Mesenchymal stem cell (in vitro differentiated cells and primary cell): Measurements from ENCODE around the gene LIM2.

Source experiments
- DNase-seq: peaks from one replicate; pipeline ENCODE4 v3.0.0-alpha.2; 2013
- H2AFZ ChIP-seq: one replicate; pipeline ENCODE4 v1.6.1; 2013; ENCODE audit warnings: low read depth, mild to moderate bottlenecking, control low read depth, inconsistent platforms, low read length, moderate library complexity
- H2AK5ac ChIP-seq: 2 replicates; pipeline ENCODE4 v1.6.1; 2013; ENCODE audit warnings: low read length, moderate library complexity, mild to moderate bottlenecking, inconsistent platforms; ENCODE audit not compliant: severe bottlenecking
- H2BK120ac ChIP-seq: one replicate; pipeline ENCODE4 v1.6.1; 2013; ENCODE audit warnings: low read depth, mild to moderate bottlenecking, inconsistent platforms, low read length, moderate library complexity
- H2BK12ac ChIP-seq, 2 experiments: one replicate each; pipeline ENCODE4 v1.6.1; 2013; ENCODE audit warnings: inconsistent platforms in 2 of 2, low read length in 2 of 2, mild to moderate bottlenecking in 2 of 2, moderate library complexity in 2 of 2, control low read depth in 1 of 2
- H2BK15ac ChIP-seq: one replicate; pipeline ENCODE4 v1.6.1; 2013; ENCODE audit warnings: mild to moderate bottlenecking, low read depth, inconsistent platforms; ENCODE audit not compliant: poor library complexity, severe bottlenecking
- H2BK5ac ChIP-seq: 2 replicates; pipeline ENCODE4 v1.6.1; 2013; ENCODE audit warnings: low read depth, mild to moderate bottlenecking, low read length, control low read depth, inconsistent platforms; ENCODE audit not compliant: poor library complexity, severe bottlenecking
- H3K14ac ChIP-seq, 2 experiments: one replicate each; pipeline ENCODE4 v1.6.1; 2013; ENCODE audit warnings: inconsistent platforms in 2 of 2, low read length in 2 of 2, control low read depth in 1 of 2, mild to moderate bottlenecking in 1 of 2, moderate library complexity in 1 of 2
- H3K18ac ChIP-seq, 2 experiments: one replicate each; pipeline ENCODE4 v1.6.1; 2013; ENCODE audit warnings: inconsistent platforms in 2 of 2, low read length in 2 of 2, control low read depth in 1 of 2, low read depth in 1 of 2, mild to moderate bottlenecking in 1 of 2
- H3K23ac ChIP-seq, 2 experiments: one replicate each; pipeline ENCODE4 v1.6.1; 2013; ENCODE audit warnings: inconsistent platforms in 2 of 2, low read length in 2 of 2, mild to moderate bottlenecking in 2 of 2, moderate library complexity in 2 of 2, control low read depth in 1 of 2
- H3K27ac ChIP-seq: 2 replicates; pipeline ENCODE4 v1.5.1; 2013; ENCODE audit warnings: mild to moderate bottlenecking, moderate library complexity, low read length, control low read depth, inconsistent platforms; ENCODE audit not compliant: poor library complexity, severe bottlenecking
- H3K27me3 ChIP-seq, 2 experiments: 2 replicates each; pipeline versions ENCODE4 v1.6.1 to v1.7.0; 2013; ENCODE audit warnings: low read length in 2 of 2, mild to moderate bottlenecking in 2 of 2, moderate library complexity in 2 of 2, control low read depth in 1 of 2, inconsistent platforms in 1 of 2; ENCODE audit not compliant: control insufficient read depth in 1 of 2, insufficient read depth in 1 of 2
- H3K36me3 ChIP-seq, 2 experiments: 2 replicates each; pipeline versions ENCODE4 v1.6.1 to v1.7.0; 2013; ENCODE audit warnings: low read length in 2 of 2, control low read depth in 1 of 2, inconsistent platforms in 1 of 2, low read depth in 1 of 2, mild to moderate bottlenecking in 1 of 2; ENCODE audit not compliant: insufficient read depth in 2 of 2, control insufficient read depth in 1 of 2
- H3K4ac ChIP-seq, 2 experiments: one replicate each; pipeline ENCODE4 v1.6.1; 2013; ENCODE audit warnings: inconsistent platforms in 2 of 2, low read length in 2 of 2, mild to moderate bottlenecking in 2 of 2, moderate library complexity in 2 of 2, control low read depth in 1 of 2, low read depth in 1 of 2
- H3K4me1 ChIP-seq: 2 replicates; pipeline ENCODE4 v1.6.1; 2013; ENCODE audit warnings: low read depth, low read length, control low read depth; ENCODE audit not compliant: control insufficient read depth, insufficient read depth
- H3K4me2 ChIP-seq: 2 replicates; pipeline ENCODE4 v1.6.1; 2013; ENCODE audit warnings: low read length, mild to moderate bottlenecking, inconsistent platforms; ENCODE audit not compliant: poor library complexity, severe bottlenecking
- H3K4me3 ChIP-seq, 2 experiments: 2 replicates each; pipeline versions ENCODE4 v1.5.1 to v1.7.0; 2013; ENCODE audit warnings: low read length in 2 of 2, mild to moderate bottlenecking in 2 of 2, control low read depth in 1 of 2, low read depth in 1 of 2; ENCODE audit not compliant: insufficient read depth in 1 of 2
- H3K79me1 ChIP-seq: replicated peaks from 2 replicates; pipeline ENCODE4 v1.6.1; 2013; ENCODE audit warnings: mild to moderate bottlenecking, control low read depth, low read length, inconsistent platforms; ENCODE audit not compliant: poor library complexity, severe bottlenecking
- H3K9ac ChIP-seq: 2 replicates; pipeline ENCODE4 v1.7.0; 2013; ENCODE audit warnings: mild to moderate bottlenecking, low read length, moderate library complexity
- H3K9me3 ChIP-seq: 2 replicates; pipeline ENCODE4 v1.7.0; 2013; ENCODE audit warnings: mild to moderate bottlenecking, low read length; ENCODE audit not compliant: control insufficient read depth
- H4K8ac ChIP-seq: one replicate; pipeline ENCODE4 v1.6.1; 2013; ENCODE audit warnings: inconsistent platforms, mild to moderate bottlenecking, low read length, moderate library complexity
- H4K91ac ChIP-seq: one replicate; pipeline ENCODE4 v1.6.1; 2013; ENCODE audit warnings: mild to moderate bottlenecking, low read length, inconsistent platforms
- WGBS: methylation state at CpG from one replicate; pipeline ENCODE4 v1.1.7; 2013; ENCODE audit warnings: mixed read lengths; 5-methylcytosine and 5-hydroxymethylcytosine counted together

The LIM2 gene

GRCh38 chr19:51339313-51339686 is 48.5 kb downstream of the LIM2 start:
- Histone ChIP-seq H3K27me3 (peaks cover 0 to 3% of the 10 kb centered on the region in 2 experiments), H3K14ac (no peak overlapping the region), H2BK5ac (peak overlapping the region; percentile 51), H3K18ac (peak overlapping the region; percentile 5 to 28), H2BK15ac (peak overlapping the region; percentile 67), H3K79me1 (no peaks in the 10 kb centered on the region), H3K23ac (peak overlapping the region in 1 of 2 experiments; percentile 31), H3K27ac (peak overlapping the region; percentile 77), H4K8ac (peak overlapping the region; percentile 12), H2AK5ac (no peak overlapping the region), H2AFZ (peak overlapping the region; percentile 79), H4K91ac (no peak overlapping the region), H2BK12ac (peak overlapping the region in 1 of 2 experiments; percentile 34), H3K4me2 (peak overlapping the region; percentile 97), H3K9ac (peak overlapping the region; percentile 69), H3K4ac (no peak overlapping the region), H3K4me3 (peak overlapping the region; percentile 80 to 82), H3K36me3 (peaks cover 0 to 6% of the 10 kb centered on the region in 2 experiments), H3K9me3 (no peaks in the 10 kb centered on the region), H2BK120ac (peak overlapping the region; percentile 64), H3K4me1 (peaks cover 16% of the 10 kb centered on the region)
- 2% methylated on average over 10 of the region's 10 CpGs for WGBS
- DNase-seq = no peak

- Histone ChIP-seq H3K4me3 (peak overlapping the region; percentile 80 to 82), H2BK12ac (peak overlapping the region in 1 of 2 experiments; percentile 34), H3K9ac (peak overlapping the region; percentile 69), H2BK120ac (peak overlapping the region; percentile 64), H2BK5ac (peak overlapping the region; percentile 51), H4K91ac (no peak overlapping the region), H2AK5ac (no peak overlapping the region), H3K4me1 (peaks cover 16% of the 10 kb centered on the region), H2BK15ac (peak overlapping the region; percentile 98), H3K4ac (no peak overlapping the region), H3K27me3 (peaks cover 0 to 3% of the 10 kb centered on the region in 2 experiments), H3K36me3 (peaks cover 0 to 3% of the 10 kb centered on the region in 2 experiments), H2AFZ (peak overlapping the region; percentile 79), H3K79me1 (no peaks in the 10 kb centered on the region), H3K23ac (no peak overlapping the region), H3K27ac (peak overlapping the region; percentile 77), H3K14ac (no peak overlapping the region), H3K18ac (peak overlapping the region in 1 of 2 experiments; percentile 47), H4K8ac (peak overlapping the region; percentile 57), H3K4me2 (peak overlapping the region; percentile 97), H3K9me3 (no peaks in the 10 kb centered on the region)
- peak; percentile 90 for DNase-seq
- WGBS = 9% methylated on average over 40 of the region's 43 CpGs
Observed at GRCh38 chr19:51338563-51339312, 49.0 kb downstream of the LIM2 start.

- 86% methylated on average over 19 of the region's 19 CpGs for WGBS
- DNase-seq = no peak
- peak overlapping the region; percentile 97 for H3K4me2 ChIP-seq
- no peak overlapping the region for H3K23ac ChIP-seq
- no peak overlapping the region for H3K18ac ChIP-seq
- no peak overlapping the region for H4K8ac ChIP-seq
- H3K27me3 ChIP-seq = peaks cover 0 to 3% of the 10 kb centered on the region in 2 experiments
- no peak overlapping the region for H2AFZ ChIP-seq
- H3K4me3 ChIP-seq = no peak overlapping the region
- no peak overlapping the region for H2BK15ac ChIP-seq
- peaks cover 16% of the 10 kb centered on the region for H3K4me1 ChIP-seq
- H2AK5ac ChIP-seq = no peak overlapping the region
- peak overlapping the region; percentile 69 for H3K9ac ChIP-seq
- H3K9me3 ChIP-seq = no peaks in the 10 kb centered on the region
- no peaks in the 10 kb centered on the region for H3K79me1 ChIP-seq
- no peak overlapping the region for H2BK5ac ChIP-seq
- H3K36me3 ChIP-seq = peaks cover 0 to 3% of the 10 kb centered on the region in 2 experiments
- H3K27ac ChIP-seq = no peak overlapping the region
- no peak overlapping the region for H3K14ac ChIP-seq
- H2BK120ac ChIP-seq = no peak overlapping the region
- no peak overlapping the region for H4K91ac ChIP-seq
- no peak overlapping the region for H2BK12ac ChIP-seq
- no peak overlapping the region for H3K4ac ChIP-seq
Observed at GRCh38 chr19:51337861-51338562, 49.8 kb downstream of the LIM2 start.
